Cardiac muscle cell (in vitro differentiated cells and primary cell): ENCODE measurements around the gene PKD2L2. TPM values are rescaled to one million over a fixed set of nuclear protein-coding genes. Genes with fewer than 3 reads are reported as not detected.

ENCODE experiments used
- DNase-seq, 2 donors: peaks; one replicate each; pipeline versions ENCODE4 v3.0.0 to v3.0.0-alpha.2; 2010 to 2017; ENCODE audit warnings: low read depth in 1 of 2, low spot score in 1 of 2
- H3K27ac ChIP-seq: fragments of 200-600 bp; sonication (generic); 2 replicates; pipeline ENCODE4 v1.5.1; 2016
- H3K27me3 ChIP-seq: fragments of 200-600 bp; sonication (generic); 2 replicates; pipeline ENCODE4 v1.6.0; 2016; ENCODE audit warnings: control low read depth
- H3K36me3 ChIP-seq: fragments of 200-600 bp; sonication (generic); 2 replicates; pipeline ENCODE4 v1.5.1; 2016; ENCODE audit warnings: control low read depth
- H3K4me1 ChIP-seq: fragments of 200-600 bp; sonication (generic); 2 replicates; pipeline ENCODE4 v1.8.1; 2017; ENCODE audit warnings: low read depth, mild to moderate bottlenecking, mixed run types
- H3K4me3 ChIP-seq: fragments of 200-600 bp; sonication (generic); 2 replicates; pipeline ENCODE4 v1.5.1; 2016; ENCODE audit warnings: mild to moderate bottlenecking
- H3K9me3 ChIP-seq: fragments of 200-600 bp; sonication (generic); 2 replicates; pipeline ENCODE4 v1.5.1; 2017; ENCODE audit warnings: low read depth, mild to moderate bottlenecking, control low read depth
- CTCF ChIP-seq: IDR thresholded peaks from 2 replicates; pipeline ENCODE4 v1.5.1; 2012; ENCODE audit warnings: low read depth, mild to moderate bottlenecking, low read length
- polyA plus RNA-seq: library from polyadenylated mRNA; unstranded; fragments of >200 nt; fragmentation: Nextera tagmentation; extraction: Ambion mirVana; gene quantifications from 2 replicates; pipeline ENCODE4 v1.2.1, GENCODE V29; 2016
- total RNA-seq: library from RNA; depleted of rRNA; stranded (reverse); fragments of >200 nt; gene quantifications from 2 replicates; pipeline ENCODE4 v1.2.3, GENCODE V29; 2016

The PKD2L2 gene
- total and polyA plus RNA-seq, 2 experiments from 2014 or later: not detected

- no peaks in the 10 kb centered on the region for H3K9me3 ChIP-seq
- H3K36me3 ChIP-seq: no peaks in the 10 kb centered on the region
- H3K4me1 ChIP-seq: no peaks in the 10 kb centered on the region
- H3K4me3 ChIP-seq: no peak overlapping the region
- no peak for DNase-seq
- no peak overlapping the region for H3K27ac ChIP-seq
- no peaks in the 10 kb centered on the region for H3K27me3 ChIP-seq
- no peak for TF ChIP-seq CTCF
Measured at GRCh38 chr5:137866541-137867388, 22.5 kb upstream of the PKD2L2 start.

- Histone ChIP-seq H3K27ac (no peak within 1 kb of the TSS), H3K36me3 (no peaks in the 10 kb centered on the region), H3K4me3 (no peak within 1 kb of the TSS), H3K9me3 (no peaks in the 10 kb centered on the region), H3K4me1 (no peaks in the 10 kb centered on the region), H3K27me3 (no peaks in the 10 kb centered on the region)
- TF ChIP-seq CTCF: no peak
- no peak for DNase-seq
Measured at GRCh38 chr5:137867664-137868063, 21.6 kb upstream of the PKD2L2 start, which contains the start of gene MYOT. Gene MYOT, plus strand, starts transcription at chr5:137867860. Its CDS starts 2,792 bp downstream, at chr5:137870652.

- H3K27me3 ChIP-seq: no peaks in the 10 kb centered on the region
- no peak for DNase-seq
- no peak for TF ChIP-seq CTCF
- no peak overlapping the region for H3K27ac ChIP-seq
- H3K4me3 ChIP-seq: no peak overlapping the region
- no peaks in the 10 kb centered on the region for H3K36me3 ChIP-seq
- no peaks in the 10 kb centered on the region for H3K4me1 ChIP-seq
- no peaks in the 10 kb centered on the region for H3K9me3 ChIP-seq
Measured at GRCh38 chr5:137870647-137871339, 18.5 kb upstream of the PKD2L2 start.

- Histone ChIP-seq H3K36me3 (no peaks in the 10 kb centered on the region), H3K4me3 (no peak overlapping the region), H3K4me1 (no peaks in the 10 kb centered on the region), H3K27me3 (no peaks in the 10 kb centered on the region), H3K9me3 (no peaks in the 10 kb centered on the region), H3K27ac (no peak overlapping the region)
- no peak for TF ChIP-seq CTCF
- DNase-seq: no peak
Measured at GRCh38 chr5:137871571-137871970, 17.7 kb upstream of the PKD2L2 start.

GRCh38 chr5:137872466-137872865 is 16.8 kb upstream of the PKD2L2 start:
- no peak for DNase-seq
- no peak overlapping the region for H3K4me3 ChIP-seq
- no peaks in the 10 kb centered on the region for H3K4me1 ChIP-seq
- TF ChIP-seq CTCF: no peak
- H3K36me3 ChIP-seq: no peaks in the 10 kb centered on the region
- no peak overlapping the region for H3K27ac ChIP-seq
- H3K27me3 ChIP-seq: no peaks in the 10 kb centered on the region
- no peaks in the 10 kb centered on the region for H3K9me3 ChIP-seq
